NCI-H1436 treated with DMSO at 0.1 percent for 48 hours (cell line): Measurements from ENCODE around the gene JAG1.

Experiments used
- DNase-seq: peaks from one replicate; lab custom pipeline; 2025; lab: John Stamatoyannopoulos, UW

Gene JAG1

DNA sequence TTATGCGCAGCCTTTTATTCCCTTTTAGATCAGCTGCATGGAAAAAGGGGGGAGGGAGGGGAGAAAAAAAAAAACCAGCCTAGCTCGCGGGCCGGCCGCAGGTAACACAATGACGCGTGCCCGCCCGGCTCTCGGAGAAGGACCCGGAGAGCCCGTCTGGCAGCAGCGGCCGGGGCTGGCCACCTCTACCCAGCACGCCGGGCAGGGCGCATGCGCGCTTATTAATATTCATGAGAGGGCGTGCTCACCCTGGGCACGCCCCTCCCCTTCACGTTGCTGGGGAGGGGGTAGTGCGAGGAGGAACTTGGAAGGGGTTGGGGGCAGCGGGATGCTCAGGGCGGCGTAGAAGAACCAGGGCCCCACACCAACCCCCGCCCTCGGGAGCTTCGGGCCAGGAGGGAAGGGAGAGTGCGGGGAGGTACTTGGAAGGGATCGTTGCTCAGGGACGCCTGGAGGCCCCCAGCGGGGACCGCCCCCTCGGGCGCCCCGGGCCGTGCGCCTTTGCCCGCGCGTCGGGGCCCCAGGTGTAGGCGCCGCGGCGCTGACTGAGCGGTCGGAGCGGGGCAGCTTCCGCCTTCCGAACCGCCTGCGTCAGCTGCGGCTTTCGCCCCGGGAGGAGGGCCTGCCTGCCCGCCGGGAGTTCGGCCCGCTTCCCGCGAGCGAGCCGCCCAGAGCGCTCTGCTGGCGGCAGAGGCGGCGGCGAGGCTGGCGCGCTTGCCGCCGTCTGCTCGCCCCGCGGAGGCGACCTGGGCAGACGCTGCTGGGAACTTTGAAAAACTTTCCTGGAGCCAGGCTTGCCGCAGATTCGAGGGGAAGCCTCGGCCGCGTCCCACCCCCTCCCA, at the start of gene JAG1:
Gene JAG1, minus strand, starts transcription at position 158 of the 842 bp plus-strand sequence. CDS start 469 bp downstream, outside the sequence.
- peak; percentile 74 for DNase-seq

DNA sequence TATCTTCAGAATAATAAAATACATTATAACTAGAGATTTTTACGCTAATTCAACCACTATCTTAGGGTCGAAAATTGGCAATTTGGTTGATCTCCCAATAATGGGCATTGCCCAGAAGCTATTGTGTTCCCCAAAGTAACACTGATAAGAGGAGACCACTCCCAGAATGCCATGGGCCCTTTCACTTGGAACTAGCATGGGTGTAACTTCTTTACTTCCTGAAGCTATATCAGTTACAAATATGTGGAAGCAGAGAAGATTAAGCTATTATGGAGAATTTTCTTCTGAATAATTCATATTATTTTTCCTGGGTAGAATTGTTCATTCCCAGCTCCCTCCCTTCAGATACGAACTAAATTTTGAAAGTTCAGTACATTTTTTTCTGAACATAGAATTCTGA, 48.2 kb upstream of the JAG1 start:
- DNase-seq, result no peak

DNA sequence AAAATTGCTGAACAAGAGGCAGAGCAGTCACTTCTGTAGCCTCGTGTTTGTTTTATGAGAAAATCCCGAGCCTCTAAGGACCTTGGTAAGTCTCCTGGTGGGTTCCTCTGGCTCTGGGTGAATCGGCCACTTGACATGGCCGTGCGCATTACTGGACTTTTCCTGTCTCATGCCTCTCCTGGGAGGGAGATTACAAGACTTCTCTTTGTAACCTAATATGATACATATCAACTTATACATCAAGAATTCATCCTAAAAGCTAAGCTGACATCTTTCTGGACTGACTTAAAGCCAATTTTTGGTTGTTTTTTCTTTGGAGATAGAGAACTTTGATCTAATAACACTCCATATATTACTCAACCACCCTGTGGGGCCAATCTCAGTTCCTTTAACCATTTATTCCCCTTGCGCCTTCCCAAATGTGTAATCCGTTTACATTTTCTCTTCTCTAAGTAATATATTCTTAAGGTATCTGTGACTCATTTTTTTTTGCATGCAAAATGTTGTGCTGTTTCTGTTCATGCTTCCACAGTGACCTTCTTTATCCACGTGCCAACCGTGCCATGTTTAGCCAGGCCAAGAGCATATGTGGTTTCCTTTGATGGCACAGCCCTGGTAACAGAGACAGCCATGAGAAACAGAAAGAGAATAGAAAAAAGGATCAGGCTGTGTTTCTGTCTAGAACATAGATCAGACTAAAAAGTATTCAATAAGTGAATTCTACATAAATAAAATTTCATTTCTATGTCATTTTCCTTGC, 47.5 kb upstream of the JAG1 start:
- no peak for DNase-seq

DNA sequence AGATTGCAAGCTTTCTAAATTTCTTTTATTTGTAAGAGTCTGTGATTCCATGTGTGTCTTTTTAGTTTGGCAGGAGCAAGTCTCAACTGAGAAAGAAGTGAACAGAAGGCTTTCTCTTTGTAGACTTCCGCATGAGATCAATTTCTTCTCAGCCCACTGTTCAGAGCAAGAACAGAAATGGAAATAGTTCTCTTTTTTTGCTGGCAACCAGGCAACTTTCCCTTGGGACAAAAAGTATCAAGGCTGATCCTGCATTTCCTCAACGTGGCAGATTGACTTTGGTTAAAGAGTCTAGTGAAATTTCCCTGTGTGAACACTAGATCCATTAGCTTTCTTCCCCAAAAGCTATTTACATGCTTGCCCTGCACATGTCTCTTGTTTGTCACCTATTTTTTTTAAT, 46.8 kb upstream of the JAG1 start:
- DNase-seq, result no peak

DNA sequence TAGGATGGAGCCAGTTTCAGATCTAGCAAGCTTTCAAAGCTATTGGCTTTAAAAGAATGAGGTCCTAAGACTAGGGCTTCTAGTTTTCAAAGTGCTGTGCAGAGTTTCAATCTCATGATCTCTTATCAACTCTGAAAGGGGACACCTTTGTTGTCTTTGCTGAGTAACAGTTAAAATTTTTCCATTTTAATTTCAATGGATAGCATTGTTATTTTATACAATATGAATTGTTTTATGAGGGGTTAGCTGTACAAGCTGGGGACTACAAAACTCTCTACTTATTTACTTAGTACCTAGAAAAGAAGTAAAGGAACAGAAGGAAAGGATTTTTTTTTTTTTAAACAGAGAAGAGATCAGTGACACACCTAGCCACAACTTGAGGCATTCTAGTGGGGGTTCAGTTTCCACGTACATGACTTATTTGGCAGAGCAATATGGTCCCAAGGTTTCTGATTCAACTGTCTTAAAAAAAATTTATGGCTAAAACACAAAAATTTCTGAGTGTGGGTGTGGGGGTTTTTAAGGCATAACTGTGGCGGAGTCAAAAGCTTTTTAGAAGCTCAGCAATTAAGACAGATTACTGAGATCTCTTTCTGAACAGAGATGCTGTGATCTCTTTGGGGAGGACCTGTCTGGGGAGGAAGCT, 46.1 kb upstream of the JAG1 start:
- DNase-seq, result no peak

DNA sequence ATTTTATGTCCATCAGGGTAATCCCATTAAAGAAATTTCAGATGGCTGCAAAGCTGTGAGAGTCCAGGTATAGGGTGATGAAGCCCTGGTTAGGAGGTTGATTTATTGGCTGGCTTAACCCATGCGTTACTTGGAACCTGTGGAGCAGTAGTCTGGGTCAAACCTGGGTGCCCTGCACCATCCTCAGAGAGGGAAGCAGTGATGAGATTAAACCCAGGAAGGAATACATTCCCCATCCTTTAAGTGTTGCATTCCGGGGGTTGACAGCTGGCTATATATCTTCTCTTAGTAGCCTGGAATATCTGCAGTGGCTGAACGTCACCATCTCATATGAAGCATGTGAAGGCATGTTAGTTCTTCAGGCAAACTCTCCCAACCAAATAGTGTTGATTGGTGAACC, 44.9 kb upstream of the JAG1 start:
- no peak for DNase-seq

DNA sequence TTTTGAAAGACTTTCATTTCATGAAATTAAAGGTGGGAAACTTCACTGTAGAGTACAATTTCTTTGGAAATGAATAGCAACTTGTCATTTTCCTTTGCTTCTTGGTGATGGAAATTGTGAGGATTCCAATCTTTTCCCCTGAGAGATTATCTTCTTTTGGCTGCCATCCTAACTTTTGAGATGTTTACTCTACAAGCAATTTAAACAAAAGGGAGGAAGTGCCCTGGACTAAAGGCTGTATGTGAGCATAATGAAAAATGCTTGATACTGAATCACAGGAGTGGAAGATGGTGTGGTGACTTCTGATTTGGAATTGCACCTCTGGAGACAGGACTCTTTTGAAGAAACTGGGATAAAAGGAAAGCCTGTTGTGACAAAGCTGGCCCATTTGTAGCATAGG, 43.1 kb upstream of the JAG1 start:
- DNase-seq, result no peak

DNA sequence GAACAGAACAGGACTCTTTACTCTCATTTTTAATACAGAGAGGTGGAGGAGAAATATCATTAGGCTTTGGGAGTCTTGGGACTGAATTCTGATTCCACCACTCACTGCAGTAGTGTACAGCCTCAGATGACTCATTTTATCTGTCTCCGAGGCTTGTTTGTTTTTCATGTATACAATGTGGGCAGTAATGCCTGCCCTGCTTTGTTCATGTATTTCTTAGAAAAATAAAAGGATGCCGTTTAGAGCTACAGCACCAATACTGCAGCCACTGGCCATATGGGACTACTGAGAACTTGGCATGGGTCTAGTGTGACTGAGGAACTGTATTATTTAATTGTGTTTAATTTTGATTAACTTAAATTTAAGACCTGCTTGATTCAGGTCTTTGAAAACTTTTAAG, 41.2 kb upstream of the JAG1 start:
- DNase-seq, result no peak

DNA sequence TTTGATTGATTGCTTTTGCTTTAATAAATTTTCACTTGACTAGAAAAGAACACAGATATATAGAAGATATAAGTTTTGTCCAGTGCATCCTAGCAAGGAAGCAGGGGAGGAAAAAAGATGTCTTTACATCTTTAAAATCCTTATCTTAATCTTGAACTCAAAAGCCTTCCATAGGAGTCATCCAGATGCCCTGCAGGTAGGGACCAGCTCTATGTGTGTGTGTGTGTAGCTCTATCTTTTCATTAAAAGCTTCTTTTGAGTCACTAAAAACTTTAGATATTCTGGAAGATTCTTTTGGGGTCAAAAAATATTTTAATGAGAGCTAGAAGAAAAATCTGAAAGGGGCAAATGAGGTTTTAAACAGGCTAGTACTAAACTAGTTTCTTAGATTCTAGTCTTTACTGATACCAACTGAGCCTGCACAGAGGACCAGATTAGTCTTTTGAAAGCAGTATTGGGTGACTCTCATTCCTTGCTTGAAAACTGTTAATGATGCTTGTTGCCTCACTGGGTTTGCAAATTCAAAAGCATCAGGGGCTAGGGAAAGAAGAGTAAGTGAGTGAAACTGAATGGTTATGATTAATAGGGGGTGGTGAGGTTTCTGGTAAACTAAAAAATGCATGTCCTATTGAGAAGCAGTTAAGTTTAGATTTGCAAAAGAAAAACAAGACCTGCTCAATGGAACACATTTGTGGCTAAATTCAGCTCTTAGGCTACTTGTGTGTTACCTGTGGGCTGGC, 40.6 kb upstream of the JAG1 start:
- no peak for DNase-seq

DNA sequence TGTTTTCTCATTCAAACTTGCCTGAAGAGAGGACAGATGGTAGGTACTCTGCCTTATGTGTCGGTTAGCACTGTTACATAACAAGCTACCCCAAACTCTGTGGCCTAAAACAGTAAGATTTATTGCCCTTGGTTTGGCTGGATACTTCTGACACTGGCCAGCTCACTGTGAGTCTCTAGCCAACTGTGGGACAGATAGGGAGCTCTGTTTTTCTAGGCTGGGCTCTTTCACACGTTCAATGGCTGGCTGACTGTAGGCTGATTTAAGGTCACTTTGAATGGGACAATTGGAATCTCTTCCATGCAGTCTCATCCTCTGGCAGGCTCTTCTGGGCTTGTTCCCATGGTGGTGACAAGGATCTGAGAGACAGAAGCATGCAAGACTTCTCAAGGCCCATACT, 39.4 kb upstream of the JAG1 start:
- no peak for DNase-seq

DNA sequence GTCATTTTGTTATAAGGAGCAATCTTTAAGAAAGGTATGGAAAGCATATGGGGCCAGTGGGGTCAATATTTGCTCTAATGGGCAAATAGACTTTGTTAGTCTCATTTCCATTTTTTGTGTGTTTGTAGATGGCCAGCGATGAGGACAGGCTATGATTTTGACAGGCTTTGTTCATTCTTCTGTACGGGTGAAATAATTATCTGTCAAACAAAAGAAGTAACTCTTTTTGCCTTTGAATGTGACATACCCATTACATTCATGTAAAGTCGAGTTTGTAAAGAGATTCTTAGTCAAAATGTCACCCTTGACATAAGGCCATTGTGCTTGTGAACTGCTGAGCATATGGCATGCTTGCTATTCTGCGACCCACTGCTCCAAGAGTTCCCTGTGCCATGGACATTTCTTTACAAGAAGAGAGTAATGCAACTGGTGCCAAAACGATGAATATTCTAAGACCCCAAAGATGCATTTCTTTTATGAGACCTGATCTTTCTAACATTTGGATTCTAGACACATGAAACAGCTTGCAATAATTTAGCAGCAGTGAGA, 38.2 kb upstream of the JAG1 start:
- no peak for DNase-seq

DNA sequence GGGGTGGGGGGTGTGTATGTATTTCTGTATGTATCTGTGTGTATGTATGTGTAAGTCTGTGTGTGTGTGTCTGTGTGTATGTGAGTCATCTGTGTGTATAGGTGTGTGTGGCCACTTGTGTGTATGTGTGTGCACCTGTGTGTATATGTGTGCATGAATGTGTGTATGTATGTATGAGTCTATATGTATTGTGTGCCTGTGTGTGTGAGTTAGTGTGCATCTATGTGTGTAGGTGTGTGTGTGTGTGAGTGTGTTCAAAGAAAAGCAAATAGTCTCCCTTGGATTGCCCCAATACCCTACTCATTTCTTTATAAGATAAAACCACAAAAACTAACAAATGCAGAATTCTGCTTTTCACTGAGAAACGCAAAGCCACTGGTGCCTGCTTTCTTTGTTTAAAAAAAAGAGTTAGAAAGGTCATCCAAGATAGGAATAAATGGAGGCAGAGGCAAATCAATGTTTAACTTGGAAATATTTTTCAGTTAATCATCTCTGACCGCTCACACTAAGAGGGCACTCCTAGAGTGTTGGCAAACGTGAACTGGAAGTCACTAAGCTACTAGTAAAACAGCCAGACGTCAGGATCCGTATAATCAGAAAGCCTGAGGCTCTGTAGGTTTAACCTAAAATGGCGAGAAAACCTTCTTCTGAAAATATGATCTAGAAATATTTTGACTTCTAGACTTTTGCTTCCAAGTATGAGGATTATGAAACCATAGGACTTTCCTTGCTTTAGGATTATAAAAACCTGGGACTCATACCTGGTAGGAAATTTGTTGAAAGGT, 37.4 kb upstream of the JAG1 start:
- DNase-seq, result no peak

DNA sequence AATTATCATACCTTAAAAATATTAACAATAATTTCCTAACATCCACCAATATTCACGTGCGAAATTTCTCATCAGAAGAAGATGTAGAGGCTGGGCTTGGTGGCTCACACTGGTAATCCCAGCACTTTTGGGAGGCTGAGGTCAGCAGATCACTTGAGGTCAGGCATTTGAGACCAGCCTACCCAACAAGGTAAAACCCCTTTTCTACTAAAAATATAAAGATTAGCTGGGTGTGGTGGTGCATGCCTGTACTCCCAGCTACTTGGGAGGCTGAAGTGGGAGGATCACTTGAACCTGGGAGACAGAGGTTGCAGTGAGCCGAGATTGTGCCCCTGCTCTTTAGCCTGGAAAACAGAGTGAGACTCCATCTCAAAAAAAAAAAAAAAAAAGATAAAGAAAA, 36.1 kb upstream of the JAG1 start:
- DNase-seq, result no peak

DNA sequence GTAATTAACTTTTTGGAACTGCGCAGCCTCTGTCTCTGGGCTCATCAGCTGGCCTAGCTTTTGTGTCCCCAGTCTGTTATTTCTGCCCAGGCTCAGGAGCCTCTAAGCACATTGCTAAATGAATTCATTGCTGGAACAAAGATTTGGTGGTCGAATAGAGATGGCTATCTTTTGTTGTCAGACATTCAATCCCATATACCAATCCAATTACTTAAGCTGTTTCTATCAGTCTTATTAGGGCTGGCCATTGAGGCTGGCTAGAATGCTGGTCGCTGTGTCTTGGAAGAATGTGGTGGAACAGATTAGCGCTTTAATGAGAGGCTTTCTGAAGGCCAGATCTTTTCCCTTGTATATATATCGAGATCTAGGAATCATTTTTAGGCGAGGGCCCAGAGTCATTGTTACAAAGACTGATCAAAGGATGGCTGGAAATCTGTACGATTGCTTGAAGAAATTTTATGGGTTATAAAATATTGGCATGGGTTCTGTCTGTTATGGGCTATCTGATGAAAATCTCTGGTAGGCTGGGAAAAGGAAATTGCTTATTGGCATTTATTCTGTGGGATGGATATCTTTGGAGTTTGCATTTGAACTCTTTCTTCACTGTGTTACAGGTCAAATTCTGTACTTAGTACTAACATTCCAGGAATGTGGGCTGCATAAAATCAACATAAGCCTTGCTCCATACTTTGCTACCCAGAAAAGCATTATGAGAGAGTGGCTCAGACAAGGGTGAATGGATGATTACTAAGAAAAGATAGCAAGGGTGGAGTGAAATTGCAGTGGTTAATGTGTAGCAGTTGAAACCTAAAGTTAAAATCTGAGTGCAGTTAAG, 34.8 kb upstream of the JAG1 start:
- no peak for DNase-seq

DNA sequence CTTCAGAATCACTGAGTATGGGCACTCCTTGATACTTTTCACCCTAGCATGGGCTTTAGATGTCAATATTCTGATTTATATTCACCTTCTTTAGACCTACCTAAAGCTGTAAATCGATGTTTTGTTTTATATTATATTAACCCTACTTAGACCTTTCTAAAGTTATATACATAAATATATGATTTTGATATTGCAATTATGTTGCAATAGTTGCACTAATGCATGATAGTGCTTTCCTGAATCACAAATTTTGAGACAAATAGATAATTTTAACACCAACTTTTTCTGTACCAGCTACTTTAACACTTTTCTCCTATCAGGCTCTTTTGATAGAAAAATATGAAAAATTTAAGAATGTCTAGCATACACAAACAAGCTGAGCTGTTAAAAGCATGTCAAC, 34.0 kb upstream of the JAG1 start:
- DNase-seq, result no peak

DNA sequence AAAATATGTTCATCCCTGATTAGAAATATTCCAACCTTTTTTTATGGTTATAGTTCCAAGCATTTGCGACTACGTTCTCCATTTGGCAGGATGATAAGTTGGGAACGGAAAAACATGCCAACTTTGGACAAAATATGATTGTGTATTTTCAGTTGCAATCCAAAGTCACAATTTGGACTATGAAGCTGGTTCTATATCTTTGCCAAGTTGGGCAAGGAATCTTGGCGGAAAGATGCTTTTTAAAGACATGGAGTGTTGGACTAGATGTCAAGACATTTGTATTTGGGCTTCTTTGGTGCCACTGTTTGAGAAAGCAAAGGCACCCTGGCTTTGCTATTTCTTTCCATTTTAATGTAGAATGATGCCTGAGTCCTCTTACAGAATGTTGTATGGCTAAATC, 33.3 kb upstream of the JAG1 start:
- no peak for DNase-seq

DNA sequence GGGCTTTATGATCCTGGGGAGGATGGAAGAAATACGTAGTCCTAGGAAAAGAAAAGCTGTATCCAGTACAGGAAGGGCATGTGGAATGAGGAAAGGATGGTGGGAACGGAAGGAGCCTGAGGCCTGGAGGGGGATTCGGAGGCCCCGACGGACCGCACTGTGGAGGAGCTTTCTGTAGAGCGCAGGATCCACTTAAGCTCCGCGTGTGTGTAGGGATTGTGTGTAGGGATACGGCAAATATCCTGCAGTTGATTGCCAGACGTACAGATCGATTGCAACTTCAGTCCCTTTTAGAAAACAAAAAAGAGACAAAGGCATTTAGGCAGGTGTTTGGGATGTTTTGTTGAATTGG, 32.6 kb upstream of the JAG1 start:
- no peak for DNase-seq

DNA sequence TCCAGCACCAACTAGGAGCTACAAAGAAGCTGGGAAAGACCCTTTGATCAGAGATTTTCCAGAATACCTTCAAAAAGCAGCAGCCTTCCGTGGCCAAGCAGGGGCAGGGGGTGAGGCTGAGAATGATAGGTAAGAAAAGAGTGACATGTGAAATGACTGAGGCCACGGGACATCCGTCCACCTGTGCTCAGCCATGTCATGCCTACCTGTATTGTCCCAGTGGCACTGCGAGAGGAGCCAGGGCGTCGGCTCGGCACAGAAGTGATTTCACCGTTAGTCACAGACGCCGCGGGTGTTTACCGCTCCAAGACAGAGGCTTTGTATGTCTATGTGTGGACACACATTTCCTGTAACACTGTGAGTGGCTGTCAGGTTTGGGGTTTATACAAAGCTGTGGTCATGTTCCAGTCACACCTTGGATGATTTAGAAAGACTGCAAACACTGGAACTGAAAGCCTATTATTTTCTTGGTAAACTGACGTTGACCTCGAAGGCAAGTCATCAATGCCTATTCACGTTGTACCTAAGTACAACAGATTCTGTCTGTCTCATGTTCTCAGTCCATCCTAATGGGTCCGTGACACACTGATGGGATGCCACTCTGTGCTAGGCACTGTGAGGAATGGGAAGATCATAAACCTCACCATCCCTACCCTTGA, 32.1 kb upstream of the JAG1 start:
- no peak for DNase-seq

DNA sequence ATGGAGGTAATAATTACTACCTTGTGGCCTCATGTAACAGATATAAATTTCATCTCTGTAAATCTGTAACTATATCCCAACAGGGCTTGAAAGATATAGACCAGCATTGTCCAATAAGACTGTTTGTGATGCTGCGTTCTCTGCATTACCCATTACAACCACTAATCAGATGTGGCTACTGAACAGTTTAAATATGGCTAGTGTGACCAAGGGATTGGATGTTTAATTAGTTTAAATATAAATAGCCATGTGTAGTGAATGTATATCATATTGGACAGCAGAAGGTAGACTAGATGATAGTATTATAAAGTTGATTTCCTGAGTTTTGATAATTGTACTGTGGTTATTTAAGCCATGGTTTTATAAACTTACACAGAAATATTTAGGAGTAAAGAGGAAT, 27.8 kb upstream of the JAG1 start:
- DNase-seq, result no peak

DNA sequence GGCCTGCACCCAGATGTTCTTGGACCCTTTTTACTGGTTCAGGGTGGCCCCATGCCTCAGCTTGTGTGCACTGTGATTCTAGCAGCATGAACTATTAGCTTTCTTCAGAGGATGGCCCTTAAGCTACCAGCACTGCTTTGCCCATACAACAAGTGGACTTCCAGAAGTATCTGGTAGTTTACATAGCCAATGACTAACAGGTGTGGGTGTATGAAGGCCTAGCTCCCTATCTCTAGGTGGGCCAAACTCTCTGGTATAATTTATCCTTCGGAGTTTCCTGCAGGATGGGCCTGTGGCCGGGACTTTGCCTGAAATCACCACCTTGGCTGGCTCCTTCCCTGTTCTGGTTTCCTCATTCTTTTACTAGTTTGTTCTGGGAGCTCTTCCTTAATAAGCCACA, 26.1 kb upstream of the JAG1 start:
- no peak for DNase-seq
